Fibroblast of the aortic adventitia (primary cell): ENCODE data around the gene SEZ6L. TPM values are rescaled to one million over a fixed set of nuclear protein-coding genes. Genes with fewer than 3 reads are reported as not detected.

Experiments
- DNase-seq: peaks from one replicate; pipeline ENCODE4 v3.0.0-alpha.2; 2010; ENCODE audit warnings: low read depth
- H3K4me3 ChIP-seq: 2 replicates; pipeline ENCODE4 v1.5.1; 2011; ENCODE audit warnings: low read depth, mild to moderate bottlenecking, control low read depth, low read length, moderate library complexity
- total RNA-seq: library from RNA; depleted of rRNA; stranded (reverse); fragments of >200 nt; gene quantifications from 2 replicates; pipeline ENCODE4 v1.2.3, GENCODE V29; 2012; ENCODE audit warnings: low replicate concordance
- TF ChIP-seq, protein P1 (sequence below): IDR thresholded peaks from 2 replicates; pipeline ENCODE4 v1.5.1; 2011; ENCODE audit warnings: mild to moderate bottlenecking, low read length, control low read depth, inconsistent platforms; ENCODE audit not compliant: insufficient read depth

Gene SEZ6L
- total RNA-seq, 1 donor: under 0.01 TPM

DNA sequence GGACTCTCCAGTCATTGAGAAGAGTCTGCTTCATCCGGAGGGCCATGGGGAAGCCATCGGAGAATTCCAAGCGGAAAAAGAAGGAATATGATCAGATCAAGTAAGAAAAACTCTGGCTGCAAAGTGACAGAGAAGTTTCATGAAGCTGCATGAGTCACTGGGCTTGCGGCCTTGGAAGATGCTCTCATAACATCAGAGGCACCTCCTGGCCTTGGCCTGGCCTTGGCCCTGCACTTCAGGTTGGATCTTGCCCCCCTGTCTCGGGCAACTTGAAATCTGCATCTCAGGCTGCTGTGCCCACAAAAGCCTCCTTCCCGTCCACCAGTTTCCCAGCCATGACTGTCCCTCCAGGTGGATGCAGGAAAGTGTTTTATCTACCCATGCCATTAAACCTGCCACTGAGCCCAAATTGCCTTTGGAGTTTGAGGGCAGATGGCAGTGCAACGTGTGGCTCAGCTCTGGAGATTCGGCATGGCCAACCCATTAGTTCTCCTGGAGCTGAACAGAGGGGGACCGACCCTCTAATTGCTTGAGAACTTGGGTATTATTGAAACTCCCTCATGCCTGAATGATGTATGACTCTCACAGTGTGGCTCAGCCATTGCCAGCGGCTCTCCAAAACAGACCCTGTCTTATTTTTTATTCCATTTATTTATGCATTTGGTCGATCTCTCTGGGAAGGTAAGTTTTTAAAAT, 66.7 kb downstream of the SEZ6L start:
- DNase-seq: no peak
- TF ChIP-seq, protein P1, sequence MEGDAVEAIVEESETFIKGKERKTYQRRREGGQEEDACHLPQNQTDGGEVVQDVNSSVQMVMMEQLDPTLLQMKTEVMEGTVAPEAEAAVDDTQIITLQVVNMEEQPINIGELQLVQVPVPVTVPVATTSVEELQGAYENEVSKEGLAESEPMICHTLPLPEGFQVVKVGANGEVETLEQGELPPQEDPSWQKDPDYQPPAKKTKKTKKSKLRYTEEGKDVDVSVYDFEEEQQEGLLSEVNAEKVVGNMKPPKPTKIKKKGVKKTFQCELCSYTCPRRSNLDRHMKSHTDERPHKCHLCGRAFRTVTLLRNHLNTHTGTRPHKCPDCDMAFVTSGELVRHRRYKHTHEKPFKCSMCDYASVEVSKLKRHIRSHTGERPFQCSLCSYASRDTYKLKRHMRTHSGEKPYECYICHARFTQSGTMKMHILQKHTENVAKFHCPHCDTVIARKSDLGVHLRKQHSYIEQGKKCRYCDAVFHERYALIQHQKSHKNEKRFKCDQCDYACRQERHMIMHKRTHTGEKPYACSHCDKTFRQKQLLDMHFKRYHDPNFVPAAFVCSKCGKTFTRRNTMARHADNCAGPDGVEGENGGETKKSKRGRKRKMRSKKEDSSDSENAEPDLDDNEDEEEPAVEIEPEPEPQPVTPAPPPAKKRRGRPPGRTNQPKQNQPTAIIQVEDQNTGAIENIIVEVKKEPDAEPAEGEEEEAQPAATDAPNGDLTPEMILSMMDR: no peak
- no peak overlapping the region for H3K4me3 ChIP-seq

DNA sequence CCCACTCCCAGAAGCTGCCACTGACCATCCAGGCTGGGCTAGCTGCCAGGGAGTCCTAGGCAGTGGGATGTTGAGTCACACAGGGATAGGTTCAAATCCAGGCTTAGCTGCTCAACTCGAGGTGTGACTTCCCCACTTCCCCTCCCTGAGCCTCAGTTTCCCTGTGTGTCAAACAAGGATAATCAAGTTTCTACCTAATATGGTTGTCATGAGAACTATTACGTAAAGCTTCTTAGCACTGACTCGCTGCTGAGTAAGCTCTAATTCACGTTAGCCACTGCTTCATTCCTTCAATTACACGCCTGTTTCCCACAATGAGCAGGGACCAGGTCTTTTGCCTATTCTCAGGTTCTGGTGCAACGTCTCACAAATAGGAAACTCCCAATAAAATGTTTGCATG, 67.7 kb downstream of the SEZ6L start:
- H3K4me3 ChIP-seq: no peak overlapping the region
- DNase-seq: no peak
- TF ChIP-seq, protein P1: no peak

DNA sequence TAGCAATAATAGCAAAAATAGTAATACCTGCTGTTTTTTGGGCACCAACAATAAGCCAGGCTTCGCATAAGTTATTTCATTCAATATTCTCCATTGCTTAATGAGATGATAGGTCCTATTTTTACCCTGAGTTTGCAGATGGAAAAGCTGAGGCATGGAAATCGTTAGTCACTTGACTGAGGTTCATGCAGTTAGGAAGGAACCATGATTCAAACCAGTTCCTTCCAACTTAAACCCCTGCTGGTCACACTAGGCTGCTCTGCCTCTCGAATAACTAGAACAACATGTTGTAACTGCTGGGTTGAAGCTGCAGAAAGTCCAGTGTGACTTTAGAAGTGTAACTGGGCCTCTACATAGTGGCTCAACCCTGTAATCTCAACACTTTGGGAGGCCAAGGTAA, 69.3 kb downstream of the SEZ6L start:
- DNase-seq: no peak
- TF ChIP-seq, protein P1: no peak
- no peak overlapping the region for H3K4me3 ChIP-seq

DNA sequence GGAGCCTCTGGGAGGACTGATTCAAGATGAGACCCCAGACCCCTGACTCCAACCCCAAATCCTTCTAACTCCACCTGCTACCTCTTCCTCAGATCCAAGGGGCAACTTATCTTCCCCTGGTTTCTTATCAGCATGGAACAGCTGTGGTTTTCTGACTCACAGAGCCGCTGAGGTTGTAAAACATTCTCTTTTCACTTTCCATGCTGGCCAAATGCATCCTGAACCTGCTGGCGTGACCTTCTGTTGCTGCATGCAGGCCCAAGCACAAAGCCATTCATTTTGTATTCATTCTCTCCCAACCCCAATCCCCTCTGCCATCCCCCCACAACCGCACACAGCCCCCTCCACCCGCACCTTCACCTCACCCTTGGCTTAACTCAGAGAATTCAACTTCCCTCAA, 70.3 kb downstream of the SEZ6L start:
- no peak overlapping the region for H3K4me3 ChIP-seq
- no peak for DNase-seq
- TF ChIP-seq, protein P1: no peak

DNA sequence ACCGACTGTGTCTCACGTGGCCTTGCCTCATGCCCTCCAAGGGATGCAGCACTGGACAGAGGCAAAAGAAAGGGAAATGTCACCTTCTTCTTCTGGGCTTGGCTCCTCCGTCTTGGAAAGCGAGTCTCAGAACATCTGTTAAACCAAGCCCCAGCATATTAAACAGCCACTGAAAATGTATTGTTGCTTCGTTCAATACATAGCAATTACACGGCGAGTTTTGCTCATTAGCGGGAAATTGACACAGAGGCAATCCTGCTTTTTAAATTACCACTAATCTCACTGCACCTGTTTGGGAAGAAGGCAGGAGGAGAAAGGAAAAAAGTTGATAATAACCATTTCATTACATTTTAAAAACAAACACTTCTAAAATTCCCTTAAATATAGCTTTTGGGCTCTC, 72.1 kb downstream of the SEZ6L start:
- no peak overlapping the region for H3K4me3 ChIP-seq
- no peak for DNase-seq
- TF ChIP-seq, protein P1: no peak

DNA sequence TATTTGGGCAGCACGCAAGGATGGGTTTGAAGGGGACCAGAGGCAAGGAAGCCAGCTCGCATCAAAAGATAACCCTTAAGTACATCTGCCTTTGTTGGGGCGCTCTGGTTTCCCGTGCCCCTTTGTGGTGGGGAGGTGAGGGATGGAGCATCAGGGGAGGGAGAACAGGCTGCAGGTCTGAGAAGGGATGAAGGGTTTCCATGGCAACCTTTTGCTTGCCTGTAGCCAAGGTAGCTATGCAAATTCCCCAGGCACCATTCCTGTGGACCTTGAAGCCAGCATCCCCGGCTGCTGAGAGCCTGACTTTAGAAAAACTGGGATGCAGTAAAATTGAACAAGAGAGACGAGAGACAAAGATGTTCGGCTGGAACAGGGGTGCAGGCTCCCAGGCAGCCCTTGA, 75.7 kb downstream of the SEZ6L start:
- TF ChIP-seq, protein P1: no peak
- DNase-seq: no peak
- H3K4me3 ChIP-seq: no peak overlapping the region

DNA sequence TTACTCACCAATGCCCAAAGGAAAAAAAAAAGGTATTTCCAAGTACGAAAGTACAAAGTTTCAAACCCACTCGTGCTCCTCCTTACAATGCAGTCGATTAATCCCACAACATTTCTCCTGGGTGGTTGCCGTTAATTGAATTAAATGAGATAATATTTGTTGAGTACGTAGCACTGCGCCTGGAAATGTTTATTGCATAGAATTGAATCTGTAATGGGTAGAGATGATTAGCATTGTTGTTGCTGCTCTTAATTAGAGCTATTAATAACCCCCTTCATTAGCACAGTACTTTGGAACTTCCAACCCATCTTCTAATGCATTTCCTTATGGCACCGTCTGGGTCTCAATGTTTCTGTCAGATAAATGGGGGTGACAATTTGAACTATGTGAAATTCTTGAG, 77.3 kb downstream of the SEZ6L start:
- DNase-seq: no peak
- TF ChIP-seq, protein P1: no peak
- H3K4me3 ChIP-seq: no peak overlapping the region
